A549 (cell line): Measurements from ENCODE around the gene TMEM163. TPM values are rescaled to one million over a fixed set of nuclear protein-coding genes. Genes with fewer than 3 reads are reported as not detected.

ENCODE experiments used
- ATAC-seq, 2 experiments: fragments of 200-7000 bp in 1 of 2; fragments of >200 bp in 1 of 2; cut with Nextera tagmentation in 1 of 2; cut with Tn5 transposase in 1 of 2; 3 replicates each; pipeline versions ENCODE4 v1.8.0 to v1.9.1; 2018 to 2020; ENCODE audit warnings: mild to moderate bottlenecking in 1 of 2, moderate library complexity in 1 of 2
- CTCF ChIA-PET: fragments of 300-600 bp; sonication (Branson Sonifier 250); formaldehyde crosslinking; extraction: SDS; loops from one replicate; lab custom pipeline; 2021; ENCODE audit warnings: antibody characterized with exemption, inconsistent platforms; lab: Yijun Ruan, JAX
- POLR2A ChIA-PET: fragments of 350-600 bp; formaldehyde crosslinking; extraction: SDS; loops from one replicate; lab custom pipeline; 2021; ENCODE audit warnings: antibody characterized with exemption, inconsistent platforms; lab: Yijun Ruan, JAX
- DNase-seq, 2 experiments: peaks; one replicate each; pipeline versions ENCODE4 v3.0.0 to v3.0.0-alpha.2; 2011 to 2016; ENCODE audit warnings: low read depth in 1 of 2, low spot score in 1 of 2
- FAIRE-seq: peaks from 2 replicates; lab custom pipeline; 2011; peaks lifted over from hg19 to GRCh38; lab: Jason Lieb, UNC
- H3K27ac ChIP-seq, 2 experiments: fragments of >200 bp; sonication (Bioruptor Twin); formaldehyde crosslinking; 3 replicates each; pipeline ENCODE4 v1.5.1; 2016 to 2017
- H3K4me1 ChIP-seq: fragments of >200 bp; sonication (Bioruptor Twin); formaldehyde crosslinking; 3 replicates; pipeline ENCODE4 v1.6.1; 2016
- H3K4me2 ChIP-seq: fragments of >200 bp; sonication (Bioruptor Twin); formaldehyde crosslinking; 3 replicates; pipeline ENCODE4 v1.6.1; 2016
- H3K4me3 ChIP-seq: fragments of >200 bp; sonication (Bioruptor Twin); formaldehyde crosslinking; 3 replicates; pipeline ENCODE4 v1.5.1; 2016
- H3K9me3 ChIP-seq: fragments of >200 bp; sonication (Bioruptor Twin); formaldehyde crosslinking; 3 replicates; pipeline ENCODE4 v1.6.1; 2016
- BCL3 ChIP-seq: fragments of >200 bp; sonication (Bioruptor Twin); formaldehyde crosslinking; IDR thresholded peaks from 3 replicates; pipeline ENCODE4 v1.6.1; 2016
- CBX8 ChIP-seq: fragments of 200-600 bp; sonication (generic); IDR thresholded peaks from 2 replicates; pipeline ENCODE4 v1.6.1; 2016
- CTCF ChIP-seq: fragments of >200 bp; sonication (Bioruptor Twin); formaldehyde crosslinking; IDR thresholded peaks from 3 replicates; pipeline ENCODE4 v1.5.1; 2016
- ELK1 ChIP-seq: fragments of 150-350 bp; IDR thresholded peaks from 2 replicates; pipeline ENCODE4 v1.6.1; 2014; ENCODE audit warnings: low read depth, mild to moderate bottlenecking, low read length
- ESRRA ChIP-seq: fragments of 150-350 bp; IDR thresholded peaks from 2 replicates; pipeline ENCODE4 v1.6.1; 2014; ENCODE audit warnings: mild to moderate bottlenecking, low read length, borderline replicate concordance
- FOSB ChIP-seq: fragments of 250-450 bp; sonication (Bioruptor Pico); IDR thresholded peaks from 2 replicates; pipeline ENCODE4 v1.5.0; 2020; ENCODE audit warnings: mild to moderate bottlenecking, moderate library complexity
- FOXS1 ChIP-seq: fragments of 250-450 bp; sonication (Bioruptor Pico); IDR thresholded peaks from 2 replicates; pipeline ENCODE4 v1.5.0; 2020; ENCODE audit warnings: mild to moderate bottlenecking, moderate library complexity
- GATA3 ChIP-seq: IDR thresholded peaks from 2 replicates; pipeline ENCODE4 v1.6.1; 2012; ENCODE audit warnings: borderline replicate concordance
- HEYL ChIP-seq: fragments of 250-450 bp; sonication (Bioruptor Pico); IDR thresholded peaks from 2 replicates; pipeline ENCODE4 v1.8.0; 2021; ENCODE audit warnings: mild to moderate bottlenecking, moderate library complexity
- HOXA7 ChIP-seq: fragments of 250-450 bp; sonication (Bioruptor Pico); IDR thresholded peaks from 2 replicates; pipeline ENCODE4 v1.5.0; 2020; ENCODE audit warnings: mild to moderate bottlenecking, moderate library complexity
- JUN ChIP-seq, 2 experiments: fragments of >200 bp; sonication (Bioruptor Twin); formaldehyde crosslinking; IDR thresholded peaks; 2 replicates in 1 of 2; 3 replicates in 1 of 2; pipeline ENCODE4 v1.6.1; 2016 to 2017
- KDM1A ChIP-seq: fragments of 200-600 bp; sonication (generic); IDR thresholded peaks from 2 replicates; pipeline ENCODE4 v1.6.1; 2016; ENCODE audit warnings: low read depth, mild to moderate bottlenecking
- MAZ ChIP-seq: fragments of 150-350 bp; IDR thresholded peaks from 2 replicates; pipeline ENCODE4 v1.6.1; 2014; ENCODE audit warnings: antibody characterized with exemption, low read depth, low read length, borderline replicate concordance
- POLR2AphosphoS2 ChIP-seq: conservative IDR thresholded peaks from 2 replicates; pipeline ENCODE4 v1.6.1; 2012; ENCODE audit warnings: low read length, improper control_type of control experiment, inconsistent platforms
- RARB ChIP-seq: fragments of 250-450 bp; sonication (Bioruptor Pico); IDR thresholded peaks from 2 replicates; pipeline ENCODE4 v1.8.0; 2021; ENCODE audit warnings: mild to moderate bottlenecking, moderate library complexity
- REST ChIP-seq: fragments of 200-600 bp; sonication (generic); IDR thresholded peaks from 2 replicates; pipeline ENCODE4 v1.6.1; 2016; ENCODE audit warnings: antibody characterized with exemption, mild to moderate bottlenecking, moderate library complexity
- SREBF2 ChIP-seq: fragments of 450-650 bp; IDR thresholded peaks from 2 replicates; pipeline ENCODE4 v1.6.1; 2014; ENCODE audit warnings: mild to moderate bottlenecking, moderate library complexity
- ZFP36 ChIP-seq: fragments of 450-650 bp; IDR thresholded peaks from 2 replicates; pipeline ENCODE4 v1.6.1; 2014; ENCODE audit warnings: borderline replicate concordance; ENCODE audit not compliant: partially characterized antibody
- ZNF302 ChIP-seq: fragments of 250-450 bp; sonication (Bioruptor Pico); IDR thresholded peaks from 2 replicates; pipeline ENCODE4 v1.9.0; 2021; ENCODE audit warnings: inconsistent platforms, mild to moderate bottlenecking, moderate library complexity
- WGBS: methylation state at CpG from one replicate; pipeline ENCODE4 v1.1.6; 2017; ENCODE audit errors: missing lambda C conversion rate; 5-methylcytosine and 5-hydroxymethylcytosine counted together
- polyA plus RNA-seq, 4 experiments: library from polyadenylated mRNA; depleted of rRNA in 3 of 4; stranded (reverse); fragments of >200 nt; fragmentation: RNase III in 1 of 4; extraction: RNeasy Plus Mini Kit Qiagen cat#74134 plus additional on column Dnase treatment in 1 of 4; gene quantifications; 2 replicates in 3 of 4; 3 replicates in 1 of 4; pipeline ENCODE4 v1.2.3, GENCODE V29; 2011 to 2017
- TF ChIP-seq, protein P1 (sequence below): fragments of 250-450 bp; sonication (Bioruptor Pico); IDR thresholded peaks from 2 replicates; pipeline ENCODE4 v1.5.0; 2021; ENCODE audit warnings: mild to moderate bottlenecking, moderate library complexity, borderline replicate concordance
- TF ChIP-seq, protein P2 (sequence below): fragments of 250-450 bp; sonication (Bioruptor Pico); IDR thresholded peaks from 2 replicates; pipeline ENCODE4 v1.5.0; 2020; ENCODE audit warnings: low read depth, mild to moderate bottlenecking, moderate library complexity

TMEM163 gene
- polyA plus RNA-seq, 2 of the 4 experiments (the other 2 are of a cell fraction): not detected

GRCh38 chr2:134674687-134675086 is 44.1 kb downstream of the TMEM163 start:
- TF ChIP-seq ELK1 (no peak), MAZ (no peak), HEYL (CRISPR knock-in tag) (no peak), FOXS1 (CRISPR knock-in tag) (no peak), JUN (IDR thresholded peaks at IDR 0.05) (no peak), FOSB (CRISPR knock-in tag) (no peak), HOXA7 (CRISPR knock-in tag) (no peak), ESRRA (no peak), ZFP36 (no peak), CTCF (no peak), BCL3 (no peak), POLR2AphosphoS2 (no peak), CBX8 (no peak), ZNF302 (CRISPR knock-in tag) (no peak), SREBF2 (no peak)
- TF ChIP-seq, protein P1, sequence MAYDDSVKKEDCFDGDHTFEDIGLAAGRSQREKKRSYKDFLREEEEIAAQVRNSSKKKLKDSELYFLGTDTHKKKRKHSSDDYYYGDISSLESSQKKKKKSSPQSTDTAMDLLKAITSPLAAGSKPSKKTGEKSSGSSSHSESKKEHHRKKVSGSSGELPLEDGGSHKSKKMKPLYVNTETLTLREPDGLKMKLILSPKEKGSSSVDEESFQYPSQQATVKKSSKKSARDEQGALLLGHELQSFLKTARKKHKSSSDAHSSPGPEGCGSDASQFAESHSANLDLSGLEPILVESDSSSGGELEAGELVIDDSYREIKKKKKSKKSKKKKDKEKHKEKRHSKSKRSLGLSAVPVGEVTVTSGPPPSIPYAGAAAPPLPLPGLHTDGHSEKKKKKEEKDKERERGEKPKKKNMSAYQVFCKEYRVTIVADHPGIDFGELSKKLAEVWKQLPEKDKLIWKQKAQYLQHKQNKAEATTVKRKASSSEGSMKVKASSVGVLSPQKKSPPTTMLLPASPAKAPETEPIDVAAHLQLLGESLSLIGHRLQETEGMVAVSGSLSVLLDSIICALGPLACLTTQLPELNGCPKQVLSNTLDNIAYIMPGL (CRISPR knock-in tag): no peak
- TF ChIP-seq, protein P2, sequence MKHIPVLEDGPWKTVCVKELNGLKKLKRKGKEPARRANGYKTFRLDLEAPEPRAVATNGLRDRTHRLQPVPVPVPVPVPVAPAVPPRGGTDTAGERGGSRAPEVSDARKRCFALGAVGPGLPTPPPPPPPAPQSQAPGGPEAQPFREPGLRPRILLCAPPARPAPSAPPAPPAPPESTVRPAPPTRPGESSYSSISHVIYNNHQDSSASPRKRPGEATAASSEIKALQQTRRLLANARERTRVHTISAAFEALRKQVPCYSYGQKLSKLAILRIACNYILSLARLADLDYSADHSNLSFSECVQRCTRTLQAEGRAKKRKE (CRISPR knock-in tag): no peak
- no peak overlapping the region for H3K27ac ChIP-seq
- ChIA-PET POLR2A (no interaction called here), CTCF (no interaction called here)
- FAIRE-seq: no peak
- no peak overlapping the region for H3K4me3 ChIP-seq
- DNase-seq: no peak
- no peak overlapping the region for H3K4me2 ChIP-seq
- ATAC-seq: no peak
- H3K9me3 ChIP-seq: no peaks in the 10 kb centered on the region
- 46% methylated on average over 4 of the region's 4 CpGs for WGBS
- no peaks in the 10 kb centered on the region for H3K4me1 ChIP-seq

DNA sequence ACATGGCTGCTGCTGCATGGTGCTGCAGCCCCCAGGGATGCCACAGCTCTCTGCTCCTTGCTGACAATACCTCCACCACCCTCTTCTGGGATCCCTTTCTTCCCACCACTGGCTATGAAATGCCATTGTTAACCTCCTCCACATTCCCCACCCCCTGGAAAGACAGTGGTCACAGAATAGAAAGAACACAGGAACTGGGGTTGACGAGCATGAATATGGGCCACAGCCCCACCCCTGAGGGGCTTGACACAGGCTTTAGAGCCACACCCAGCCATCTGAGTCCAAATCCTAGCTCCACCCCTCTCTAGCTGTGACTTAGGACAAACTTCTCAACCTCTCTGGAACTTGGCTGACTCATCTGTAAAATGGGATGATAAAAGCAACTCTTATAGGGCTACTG is 47.3 kb downstream of the TMEM163 start:
- no peak overlapping the region for H3K4me2 ChIP-seq
- no peak for FAIRE-seq
- DNase-seq: no peak
- H3K4me3 ChIP-seq: no peak overlapping the region
- no peak for TF ChIP-seq GATA3
- no peak for TF ChIP-seq RARB (CRISPR knock-in tag)
- no peak for TF ChIP-seq KDM1A
- TF ChIP-seq ESRRA: no peak
- no peak for TF ChIP-seq REST
- H3K9me3 ChIP-seq: no peaks in the 10 kb centered on the region
- no peak for ATAC-seq
- ChIA-PET POLR2A (no interaction called here), CTCF (interaction anchor here (0.6 kb wide), 1 partner anchor 439 kb away, joined by 3 read pairs; no protein-coding TSS in a partner anchor)
- H3K27ac ChIP-seq: no peak overlapping the region
- WGBS: 0% methylated on average over 1 of the region's 1 CpG
- H3K4me1 ChIP-seq: peaks cover 8% of the 10 kb centered on the region; the same call in 2 of the 3 replicates
